Subcutaneous abdominal adipose tissue (tissue), 5 donors: ENCODE measurements around the gene BANF2.

Experiments
- H3K27ac ChIP-seq: one replicate; pipeline ENCODE4 v1.7.0; 2013; ENCODE audit warnings: low read depth, mild to moderate bottlenecking, inconsistent platforms, low read length, moderate library complexity
- H3K27me3 ChIP-seq, 5 donors: one replicate each; pipeline ENCODE4 v1.7.0; 2013; ENCODE audit warnings: low read length in 5 of 5, inconsistent platforms in 1 of 5; ENCODE audit not compliant: control insufficient read depth in 5 of 5, insufficient read depth in 4 of 5
- H3K36me3 ChIP-seq, 5 donors: one replicate each; pipeline ENCODE4 v1.7.0; 2013; ENCODE audit warnings: low read length in 5 of 5; ENCODE audit not compliant: control insufficient read depth in 5 of 5, insufficient read depth in 5 of 5
- H3K4me1 ChIP-seq, 5 donors: one replicate each; pipeline ENCODE4 v1.7.0; 2013; ENCODE audit warnings: low read length in 5 of 5, mild to moderate bottlenecking in 3 of 5, moderate library complexity in 1 of 5; ENCODE audit not compliant: control insufficient read depth in 5 of 5, insufficient read depth in 5 of 5
- H3K4me3 ChIP-seq, 5 donors: one replicate each; pipeline ENCODE4 v1.7.0; 2013; ENCODE audit warnings: low read length in 5 of 5, low read depth in 1 of 5
- H3K9ac ChIP-seq, 5 donors: one replicate each; pipeline ENCODE4 v1.7.0; 2013; ENCODE audit warnings: low read length in 5 of 5, mild to moderate bottlenecking in 4 of 5, moderate library complexity in 3 of 5
- H3K9me3 ChIP-seq, 5 donors: one replicate each; pipeline ENCODE4 v1.7.0; 2013; ENCODE audit warnings: low read length in 5 of 5; ENCODE audit not compliant: control insufficient read depth in 5 of 5
- donor health status: healthy.
- donor health status: healthy.
- donor health status: healthy.
- donor health status: healthy.
- donor health status: healthy.

Gene BANF2

DNA sequence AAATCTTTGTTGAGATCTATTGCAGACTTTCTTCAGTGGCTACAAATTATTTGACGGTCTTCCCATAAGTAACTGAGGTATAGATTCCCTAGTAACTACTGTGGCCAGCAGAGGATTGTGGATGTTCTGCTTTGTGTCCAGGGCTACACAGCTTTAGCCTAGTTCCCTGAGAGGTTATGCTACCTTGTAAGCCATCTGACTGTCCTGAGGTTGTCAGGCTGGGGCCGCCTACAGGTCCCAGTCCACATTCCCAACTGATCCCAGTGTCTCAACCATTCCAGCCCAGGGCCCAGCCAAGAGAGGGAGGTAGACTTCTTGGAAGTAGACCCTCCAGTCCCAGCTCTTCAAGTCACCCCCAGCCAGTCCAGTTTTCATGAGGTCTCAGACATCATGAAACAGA is 57.7 kb downstream of the BANF2 start:
- Histone ChIP-seq H3K4me1 (no peaks in the 10 kb centered on the region), H3K27ac (no peak overlapping the region), H3K27me3 (no peaks in the 10 kb centered on the region)

DNA sequence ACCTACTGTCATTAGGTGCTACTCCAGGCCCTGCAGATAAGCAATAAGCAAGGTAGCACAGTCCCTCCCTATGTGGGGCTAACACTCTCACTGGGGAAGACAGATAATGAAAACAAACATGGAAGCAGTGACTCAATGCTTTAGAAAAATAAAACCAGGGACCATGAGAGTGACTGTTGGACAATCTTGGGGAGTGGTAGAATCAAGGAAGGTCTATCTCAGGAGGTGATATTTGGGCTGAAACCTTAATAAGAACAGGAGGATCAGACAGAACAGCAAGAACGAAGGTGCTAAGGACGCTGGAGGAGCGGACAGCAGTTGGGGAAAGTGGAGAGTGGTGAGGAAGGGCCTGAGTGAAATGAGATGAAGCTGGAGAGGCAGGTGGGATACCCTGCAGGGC is 58.2 kb downstream of the BANF2 start:
- Histone ChIP-seq H3K36me3 (no peaks in the 10 kb centered on the region), H3K9me3 (peaks cover 4 to 13% (median 11%) of the 10 kb centered on the region in 5 donors), H3K4me1 (no peaks in the 10 kb centered on the region), H3K4me3 (peak overlapping the region in 1 of 5 donors; percentile 13), H3K27ac (no peak overlapping the region), H3K27me3 (no peaks in the 10 kb centered on the region), H3K9ac (no peak overlapping the region)

More for the DNA sequence above, 57.7 kb downstream of the BANF2 start:
- H3K36me3 ChIP-seq: no peaks in the 10 kb centered on the region
- H3K9me3 ChIP-seq: peaks cover 4 to 13% (median 11%) of the 10 kb centered on the region in 5 donors
- no peak overlapping the region for H3K9ac ChIP-seq
- no peak overlapping the region for H3K4me3 ChIP-seq

DNA sequence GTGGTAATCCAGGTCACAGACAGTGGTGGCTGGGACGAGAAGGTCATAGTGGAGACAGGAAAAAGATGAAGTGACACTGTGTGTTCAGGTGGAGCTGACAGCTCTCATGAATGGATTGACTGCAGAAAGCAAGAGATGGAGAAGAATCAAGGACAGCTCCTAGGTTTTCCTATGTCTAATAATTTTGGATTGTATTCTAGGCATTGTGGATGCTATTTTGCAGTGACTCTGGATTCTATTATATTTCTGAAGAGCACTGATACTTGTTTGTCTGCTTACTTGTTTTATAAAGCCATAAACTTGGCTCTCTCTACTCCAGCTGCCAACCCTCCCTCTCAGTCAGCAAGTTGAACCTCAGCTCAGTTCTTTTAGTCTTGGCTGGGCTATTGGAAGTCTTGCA is 58.7 kb downstream of the BANF2 start:
- H3K9me3 ChIP-seq: peaks cover 4 to 13% (median 11%) of the 10 kb centered on the region in 5 donors
- H3K27me3 ChIP-seq: no peaks in the 10 kb centered on the region
- no peak overlapping the region for H3K27ac ChIP-seq
- no peaks in the 10 kb centered on the region for H3K4me1 ChIP-seq
- H3K36me3 ChIP-seq: no peaks in the 10 kb centered on the region
- peak overlapping the region in 1 of 5 donors; percentile 13 for H3K4me3 ChIP-seq
- H3K9ac ChIP-seq: no peak overlapping the region

DNA sequence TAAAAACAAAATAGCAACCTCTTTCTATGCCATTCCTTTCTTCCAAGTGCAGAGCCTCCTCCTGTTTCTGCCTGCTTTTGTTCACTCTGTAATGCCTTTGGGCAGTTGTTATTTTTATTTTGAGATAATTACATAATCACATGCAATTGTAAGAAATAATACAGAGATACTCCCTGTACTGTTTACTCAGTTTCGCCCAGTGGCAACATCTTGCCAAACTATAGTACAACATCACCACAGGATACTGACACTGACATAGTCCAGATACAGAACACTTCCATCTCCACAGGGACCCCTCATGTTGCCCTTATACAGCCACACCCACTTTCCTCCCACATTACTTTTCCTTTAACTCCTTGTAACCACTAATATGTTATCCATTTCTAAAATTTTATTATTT is 59.7 kb downstream of the BANF2 start:
- Histone ChIP-seq H3K4me1 (no peaks in the 10 kb centered on the region), H3K27me3 (no peaks in the 10 kb centered on the region), H3K4me3 (no peak overlapping the region), H3K9ac (no peak overlapping the region), H3K27ac (no peak overlapping the region), H3K36me3 (no peaks in the 10 kb centered on the region), H3K9me3 (peaks cover 4 to 13% (median 11%) of the 10 kb centered on the region in 5 donors)

DNA sequence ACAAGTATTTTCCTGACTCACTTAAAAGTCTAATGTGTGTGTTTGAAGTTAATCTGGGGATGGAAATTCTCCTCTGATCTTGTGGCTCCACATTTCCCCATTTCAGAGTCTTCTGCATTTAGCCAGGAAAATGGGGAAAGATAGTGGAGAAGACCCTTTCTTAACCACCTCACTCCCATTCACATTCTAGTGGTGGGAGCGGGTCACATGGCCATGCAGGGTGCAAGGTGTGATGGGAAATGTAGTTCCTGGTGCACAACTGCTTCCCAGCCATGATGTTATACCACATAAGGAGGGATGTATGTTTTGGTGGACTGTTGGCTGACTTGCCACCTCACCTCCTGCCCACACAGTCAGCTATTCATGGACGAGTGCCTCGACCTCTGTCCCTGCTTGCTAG is 61.8 kb downstream of the BANF2 start:
- no peaks in the 10 kb centered on the region for H3K27me3 ChIP-seq
- H3K27ac ChIP-seq: no peak overlapping the region
- no peak overlapping the region for H3K9ac ChIP-seq
- H3K9me3 ChIP-seq: peaks cover 4 to 13% (median 11%) of the 10 kb centered on the region in 5 donors
- H3K4me3 ChIP-seq: no peak overlapping the region
- H3K36me3 ChIP-seq: no peaks in the 10 kb centered on the region
- H3K4me1 ChIP-seq: no peaks in the 10 kb centered on the region

DNA sequence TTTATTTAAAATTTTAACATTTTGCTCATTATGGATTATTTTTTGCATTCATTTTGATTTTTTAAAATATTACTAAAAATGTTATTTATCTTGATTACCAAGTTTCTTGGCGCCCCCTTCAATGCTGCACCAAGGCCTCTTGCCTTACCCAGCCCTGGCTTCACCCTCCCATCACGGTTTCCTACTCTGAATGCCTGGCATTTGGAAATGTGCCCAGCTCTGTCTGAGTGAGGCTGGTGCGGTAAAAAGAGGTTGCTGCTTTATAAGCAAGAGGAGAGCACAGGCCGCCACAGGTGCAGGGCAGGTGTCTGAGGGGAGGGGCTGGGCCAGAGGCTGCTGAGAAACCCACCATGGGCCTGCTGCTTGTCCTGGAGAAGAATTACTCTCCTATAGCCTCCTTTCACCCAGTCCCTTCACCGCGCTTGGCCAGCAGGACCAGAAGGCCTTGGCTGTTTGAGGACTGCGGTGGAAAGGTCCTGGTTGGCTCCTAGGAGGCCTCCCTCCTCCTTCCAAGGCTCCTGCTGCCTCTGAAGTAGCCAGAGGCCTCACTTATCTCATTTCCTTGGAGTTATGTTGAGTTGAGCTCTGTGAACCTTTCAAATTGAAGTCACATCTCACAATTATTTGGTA is 62.6 kb downstream of the BANF2 start:
- no peaks in the 10 kb centered on the region for H3K36me3 ChIP-seq
- H3K27me3 ChIP-seq: no peaks in the 10 kb centered on the region
- H3K9ac ChIP-seq: no peak overlapping the region
- peaks cover 4 to 13% (median 11%) of the 10 kb centered on the region in 5 donors for H3K9me3 ChIP-seq
- H3K27ac ChIP-seq: no peak overlapping the region
- H3K4me1 ChIP-seq: no peaks in the 10 kb centered on the region
- no peak overlapping the region for H3K4me3 ChIP-seq

DNA sequence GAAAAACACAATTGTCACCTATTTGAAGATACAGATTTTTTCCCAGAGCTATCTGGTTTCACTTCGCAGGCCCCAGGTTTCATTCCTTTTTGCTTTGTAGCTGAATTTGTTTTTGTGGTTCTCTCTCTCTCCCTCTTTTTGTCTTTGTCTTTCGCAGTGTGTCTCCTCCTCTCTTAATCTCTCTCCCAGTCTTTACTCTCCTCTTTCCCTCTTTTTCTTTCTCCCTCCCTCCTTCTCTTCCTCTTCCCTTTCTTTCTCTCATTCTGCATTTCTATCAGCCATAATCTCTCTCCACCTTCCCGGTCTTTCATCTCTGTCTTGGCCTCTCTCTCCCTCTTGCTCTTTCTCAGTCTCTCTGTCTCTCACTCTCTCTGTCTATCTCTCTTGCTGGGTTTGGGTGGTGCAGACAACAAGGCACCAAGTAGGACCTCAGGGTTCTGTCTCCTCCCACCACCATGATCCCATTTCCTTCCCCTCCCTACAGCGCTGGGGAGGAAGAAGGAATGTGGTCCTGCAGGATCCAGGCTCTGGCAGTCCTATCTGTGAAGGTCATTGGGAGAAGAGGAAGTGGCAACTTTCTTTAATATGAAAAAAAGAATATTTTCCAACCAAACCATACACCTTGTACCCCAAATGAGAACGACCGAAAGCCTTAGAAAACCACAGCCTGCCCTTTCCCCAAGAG is 63.2 kb downstream of the BANF2 start:
- Histone ChIP-seq H3K27me3 (no peaks in the 10 kb centered on the region), H3K9ac (no peak overlapping the region), H3K9me3 (peaks cover 4 to 12% (median 9%) of the 10 kb centered on the region in 5 donors), H3K4me1 (no peaks in the 10 kb centered on the region), H3K4me3 (no peak overlapping the region), H3K36me3 (no peaks in the 10 kb centered on the region), H3K27ac (no peak overlapping the region)

DNA sequence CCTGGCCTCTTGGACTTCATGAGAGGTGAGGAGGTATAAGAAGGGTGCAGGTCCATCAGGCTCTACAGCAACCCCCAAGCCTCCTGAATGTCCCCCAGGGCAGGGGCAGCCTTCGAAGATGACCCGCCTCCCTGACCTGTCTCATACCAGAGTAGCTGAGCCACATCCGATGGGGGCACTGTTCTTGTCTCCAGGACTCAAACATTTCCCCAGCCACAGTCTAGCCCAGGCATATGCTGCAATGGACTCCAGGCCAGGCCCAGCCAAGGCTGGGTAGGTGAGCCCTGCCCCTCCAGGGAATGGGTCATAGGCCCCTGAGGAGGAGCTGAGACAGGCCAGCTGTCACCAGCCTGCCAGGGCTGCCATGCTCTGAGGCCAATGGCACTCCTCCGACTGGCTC is 65.3 kb downstream of the BANF2 start:
- Histone ChIP-seq H3K9me3 (no peaks in the 10 kb centered on the region), H3K27me3 (no peaks in the 10 kb centered on the region), H3K27ac (no peak overlapping the region), H3K9ac (no peak overlapping the region), H3K4me1 (no peaks in the 10 kb centered on the region), H3K4me3 (no peak overlapping the region), H3K36me3 (no peaks in the 10 kb centered on the region)

DNA sequence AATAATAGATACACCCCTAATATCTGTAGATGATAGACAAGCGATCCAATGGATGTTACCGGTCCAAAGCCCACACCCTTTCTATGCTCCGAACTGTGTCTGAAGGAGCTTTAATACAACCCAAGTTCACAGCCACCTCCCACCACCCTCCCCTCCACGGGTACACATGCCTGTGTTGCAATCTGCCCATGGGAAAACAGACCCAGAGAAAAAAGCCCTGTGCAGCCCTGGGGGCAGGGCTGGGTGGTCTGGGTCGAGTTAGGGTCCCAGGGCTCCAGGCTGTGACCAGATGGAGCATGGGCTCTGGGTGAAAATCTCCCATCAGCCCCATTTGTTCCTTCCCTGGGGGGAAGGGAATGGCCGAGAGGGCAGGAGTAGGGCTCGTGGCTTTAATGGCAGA is 65.8 kb downstream of the BANF2 start:
- Histone ChIP-seq H3K27me3 (no peaks in the 10 kb centered on the region), H3K9ac (no peak overlapping the region), H3K36me3 (no peaks in the 10 kb centered on the region), H3K4me3 (no peak overlapping the region), H3K27ac (no peak overlapping the region), H3K9me3 (no peaks in the 10 kb centered on the region), H3K4me1 (no peaks in the 10 kb centered on the region)

DNA sequence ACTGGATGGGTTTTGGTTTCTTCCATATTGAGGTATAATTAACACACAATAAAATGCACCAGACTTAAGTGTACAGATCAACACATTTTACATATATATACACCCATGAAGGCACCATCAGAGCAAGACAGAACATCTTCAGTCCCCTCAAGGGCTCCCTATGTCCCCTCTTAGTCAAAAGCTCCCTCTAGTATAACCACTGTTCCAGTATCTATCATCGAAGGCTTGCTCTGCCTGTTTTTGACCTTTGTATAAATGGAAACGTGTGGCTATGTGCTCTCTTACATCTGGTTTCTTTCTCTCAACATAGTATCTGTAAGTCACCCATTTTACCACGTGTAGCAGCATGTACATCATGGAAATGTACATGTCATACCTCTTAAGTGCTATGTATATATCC is 66.5 kb downstream of the BANF2 start:
- Histone ChIP-seq H3K27me3 (no peaks in the 10 kb centered on the region), H3K27ac (no peak overlapping the region), H3K9ac (no peak overlapping the region), H3K4me3 (no peak overlapping the region), H3K9me3 (no peaks in the 10 kb centered on the region), H3K36me3 (no peaks in the 10 kb centered on the region), H3K4me1 (no peaks in the 10 kb centered on the region)
